SK-N-SH treated with all-trans-retinoic acid at 6 μM for 48 hours (cell line): ENCODE results near the gene MICOS13.

Experiments
- ATAC-seq: fragments of 200-7000 bp; cut with Tn5 transposase; 3 replicates; pipeline ENCODE4 v1.9.1; 2020; ENCODE audit warnings: mild to moderate bottlenecking, moderate library complexity
- ARNTL ChIP-seq: fragments of 450-650 bp; formaldehyde crosslinking; IDR thresholded peaks from 2 replicates; pipeline ENCODE4 v1.5.0; 2020; ENCODE audit warnings: low read depth, mild to moderate bottlenecking, moderate library complexity, borderline replicate concordance
- BACH2 ChIP-seq: fragments of 250-450 bp; sonication (Bioruptor Pico); IDR thresholded peaks from 2 replicates; pipeline ENCODE4 v1.9.0; 2021; ENCODE audit warnings: mild to moderate bottlenecking, borderline replicate concordance
- CREB5 ChIP-seq: fragments of 250-450 bp; sonication (Bioruptor Pico); IDR thresholded peaks from 2 replicates; pipeline ENCODE4 v1.5.1; 2020; ENCODE audit warnings: low read depth, mild to moderate bottlenecking, moderate library complexity
- CSDC2 ChIP-seq: fragments of 250-450 bp; sonication (Bioruptor Pico); IDR thresholded peaks from 2 replicates; pipeline ENCODE4 v1.5.0; 2020; ENCODE audit warnings: mild to moderate bottlenecking, moderate library complexity
- CSRNP3 ChIP-seq: fragments of 250-450 bp; sonication (Bioruptor Pico); IDR thresholded peaks from 2 replicates; pipeline ENCODE4 v1.5.1; 2021; ENCODE audit warnings: mild to moderate bottlenecking, moderate library complexity
- ESRRG ChIP-seq: fragments of 250-450 bp; sonication (Bioruptor Pico); IDR thresholded peaks from 2 replicates; pipeline ENCODE4 v1.6.1; 2021; ENCODE audit warnings: mild to moderate bottlenecking
- ISL1 ChIP-seq: fragments of 250-450 bp; sonication (Bioruptor Pico); IDR thresholded peaks from 2 replicates; pipeline ENCODE4 v2.1.2; 2022; ENCODE audit warnings: mild to moderate bottlenecking, moderate library complexity
- OSR1 ChIP-seq: fragments of 250-450 bp; sonication (Bioruptor Pico); IDR thresholded peaks from 2 replicates; pipeline ENCODE4 v1.8.0; 2022; ENCODE audit warnings: moderate library complexity, mild to moderate bottlenecking, inconsistent platforms
- POU6F1 ChIP-seq: fragments of 250-450 bp; sonication (Bioruptor Pico); IDR thresholded peaks from 2 replicates; pipeline ENCODE4 v1.8.0; 2021; ENCODE audit warnings: low read depth, mild to moderate bottlenecking, moderate library complexity, borderline replicate concordance
- PPARA ChIP-seq: fragments of 250-450 bp; sonication (Bioruptor Pico); IDR thresholded peaks from 2 replicates; pipeline ENCODE4 v1.5.0; 2020; ENCODE audit warnings: mild to moderate bottlenecking, borderline replicate concordance
- RARB ChIP-seq: fragments of 250-450 bp; sonication (Bioruptor Pico); IDR thresholded peaks from 2 replicates; pipeline ENCODE4 v1.8.0; 2021; ENCODE audit warnings: mild to moderate bottlenecking, moderate library complexity
- SNAI2 ChIP-seq: fragments of 250-450 bp; sonication (Bioruptor Pico); IDR thresholded peaks from 2 replicates; pipeline ENCODE4 v1.5.0; 2020; ENCODE audit warnings: mild to moderate bottlenecking, moderate library complexity
- TCF4 ChIP-seq: fragments of 250-450 bp; sonication (Bioruptor Pico); IDR thresholded peaks from 2 replicates; pipeline ENCODE4 v1.8.0; 2021; ENCODE audit warnings: mild to moderate bottlenecking, moderate library complexity, borderline replicate concordance
- TOX ChIP-seq: fragments of 250-450 bp; sonication (Bioruptor Pico); IDR thresholded peaks from 2 replicates; pipeline ENCODE4 v1.8.0; 2021; ENCODE audit warnings: mild to moderate bottlenecking, moderate library complexity, borderline replicate concordance
- TSHZ2 ChIP-seq: fragments of 250-450 bp; sonication (Bioruptor Pico); IDR thresholded peaks from 2 replicates; pipeline ENCODE4 v1.5.0; 2020; ENCODE audit warnings: mild to moderate bottlenecking, moderate library complexity
- ZFP30 ChIP-seq: fragments of 450-650 bp; formaldehyde crosslinking; IDR thresholded peaks from 2 replicates; pipeline ENCODE4 v1.5.0; 2022; ENCODE audit warnings: mild to moderate bottlenecking, moderate library complexity
- ZNF565 ChIP-seq: fragments of 450-650 bp; formaldehyde crosslinking; conservative IDR thresholded peaks from 2 replicates; pipeline ENCODE4 v1.5.0; 2020; ENCODE audit warnings: low read depth, mild to moderate bottlenecking, moderate library complexity
- ZNF70 ChIP-seq: fragments of 450-650 bp; formaldehyde crosslinking; IDR thresholded peaks from 2 replicates; pipeline ENCODE4 v1.5.0; 2020; ENCODE audit warnings: mild to moderate bottlenecking, moderate library complexity
- ZNF8 ChIP-seq: fragments of 450-650 bp; formaldehyde crosslinking; IDR thresholded peaks from 2 replicates; pipeline ENCODE4 v1.5.0; 2020; ENCODE audit warnings: mild to moderate bottlenecking, moderate library complexity

The MICOS13 gene

DNA sequence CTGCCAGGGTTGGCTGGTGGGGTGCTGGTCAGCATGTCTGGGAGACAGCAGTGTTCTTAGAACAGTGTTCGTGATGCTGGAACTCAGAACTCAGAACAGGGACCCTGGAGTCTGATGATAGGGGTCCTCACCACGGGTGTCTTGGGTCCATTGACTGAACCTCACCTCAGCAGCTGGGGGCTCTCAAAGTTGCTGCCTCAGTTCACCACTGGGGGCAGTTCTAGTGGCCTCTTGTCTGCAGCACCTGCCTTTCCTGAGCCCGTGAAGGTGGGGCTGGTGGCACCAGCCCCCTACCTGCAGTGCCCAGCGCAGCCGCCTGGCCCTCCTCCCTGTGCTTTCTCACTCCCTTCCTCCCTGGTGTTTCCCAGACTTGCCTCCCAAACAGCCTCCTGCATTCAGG, 29.0 kb downstream of the MICOS13 start (continued):
- TF ChIP-seq ARNTL (CRISPR knock-in tag) (no peak), OSR1 (no peak), CREB5 (CRISPR knock-in tag) (no peak), CSRNP3 (CRISPR knock-in tag) (no peak)

- TF ChIP-seq ZFP30 (CRISPR knock-in tag): no peak
- TF ChIP-seq, all 23 proteins: peak for 0
- no peak for ATAC-seq
These were observed 31.9 kb downstream of the MICOS13 start for GRCh38 chr19:5648464-5648863.

GRCh38 chr19:5646703-5647102, 33.6 kb downstream of the MICOS13 start:
- no peak for ATAC-seq
- no peak for TF ChIP-seq BACH2 (CRISPR knock-in tag)

DNA sequence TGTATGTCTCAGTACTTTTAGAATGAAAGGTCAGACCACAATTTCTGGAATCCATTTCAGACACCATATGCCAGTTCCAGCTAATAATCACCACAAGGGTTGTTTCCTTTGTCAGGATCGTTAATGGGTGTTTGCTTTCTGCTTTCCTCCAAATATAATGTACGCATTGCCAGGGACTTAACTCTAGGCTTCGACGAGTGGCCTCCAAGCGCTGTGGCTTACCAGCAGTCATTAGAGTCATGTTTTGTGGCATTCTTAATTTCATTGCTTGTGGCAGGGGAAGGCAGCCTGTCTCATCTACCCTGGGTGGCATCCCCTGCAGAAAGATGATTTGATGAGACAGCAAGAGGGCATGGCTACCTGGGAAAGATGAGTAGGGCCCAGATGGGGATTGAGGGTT, 34.9 kb downstream of the MICOS13 start:
- TF ChIP-seq POU6F1 (CRISPR knock-in tag) (no peak), PPARA (CRISPR knock-in tag) (no peak)
- ATAC-seq: no peak

DNA sequence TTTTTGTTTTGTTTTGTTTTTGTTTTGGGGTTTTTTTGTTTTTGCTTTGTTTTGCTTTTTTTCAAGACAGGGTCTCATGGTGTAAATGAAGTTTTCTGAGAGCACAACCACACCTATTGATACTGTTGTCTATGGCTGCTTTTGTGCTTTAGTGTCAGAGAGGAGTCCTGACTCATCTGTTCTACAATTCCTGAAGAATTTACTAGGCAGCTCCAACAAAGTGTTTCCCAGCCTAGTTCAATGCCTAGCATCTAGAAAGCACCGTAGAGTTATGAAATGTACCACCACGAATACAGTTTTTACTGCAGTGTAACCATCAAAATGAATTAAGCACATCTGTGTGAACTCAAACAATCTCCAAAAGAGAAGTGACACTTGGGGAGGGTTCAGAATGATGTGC, 36.3 kb downstream of the MICOS13 start:
- ATAC-seq: no peak
- TF ChIP-seq ARNTL (CRISPR knock-in tag) (no peak), ESRRG (no peak), ZNF8 (no peak), OSR1 (no peak), CREB5 (CRISPR knock-in tag) (no peak), CSDC2 (CRISPR knock-in tag) (no peak), TOX (CRISPR knock-in tag) (no peak), ISL1 (CRISPR knock-in tag) (no peak), SNAI2 (CRISPR knock-in tag) (no peak), TCF4 (CRISPR knock-in tag) (no peak), RARB (no peak), CSRNP3 (CRISPR knock-in tag) (no peak), ZNF565 (no peak)

DNA sequence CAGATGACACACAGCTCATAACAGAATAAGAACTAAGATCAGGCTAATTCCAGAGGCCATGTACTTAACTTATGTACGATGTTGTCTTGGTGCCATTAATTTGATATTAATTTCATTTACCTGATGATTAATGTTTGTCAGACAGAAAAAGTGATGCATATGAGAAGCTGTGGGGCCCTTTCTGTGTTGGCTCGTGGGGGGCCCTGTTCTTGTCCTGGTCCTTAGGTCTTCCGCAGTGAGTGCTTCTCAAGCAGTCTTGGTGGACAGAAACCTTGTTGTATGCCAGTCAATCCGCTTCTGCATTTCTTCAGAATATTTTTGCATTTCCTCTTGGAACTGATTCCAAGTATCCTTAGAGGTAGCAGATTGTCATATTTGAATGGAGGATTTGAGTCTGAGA, 37.3 kb downstream of the MICOS13 start:
- no peak for ATAC-seq
- TF ChIP-seq ZNF70 (CRISPR knock-in tag) (no peak), ZFP30 (CRISPR knock-in tag) (no peak), TSHZ2 (CRISPR knock-in tag) (no peak), CSRNP3 (CRISPR knock-in tag) (no peak), SNAI2 (CRISPR knock-in tag) (no peak), TOX (CRISPR knock-in tag) (no peak), RARB (no peak), ZNF8 (no peak), ARNTL (CRISPR knock-in tag) (no peak), POU6F1 (CRISPR knock-in tag) (no peak), BACH2 (CRISPR knock-in tag) (no peak), OSR1 (no peak)
